GM23338 (cell line): ENCODE results near the gene ALKBH1. TPM values are rescaled to one million over a fixed set of nuclear protein-coding genes. Genes with fewer than 3 reads are reported as not detected.

Source experiments
- ATAC-seq: fragments of 200-7000 bp; cut with Tn5 transposase; 3 replicates; pipeline ENCODE4 v1.9.1; 2020
- DNase-seq: peaks from one replicate; pipeline ENCODE4 v3.0.0-alpha.2; 2015; ENCODE audit warnings: low spot score
- H2AFZ ChIP-seq: fragments of 200-600 bp; sonication (generic); 2 replicates; pipeline ENCODE4 v1.8.0; 2016; ENCODE audit warnings: antibody characterized with exemption, mild to moderate bottlenecking, moderate library complexity
- H3F3A ChIP-seq: fragments of 200-600 bp; sonication (generic); replicated peaks from 2 replicates; pipeline ENCODE4 v1.8.0; 2017; ENCODE audit warnings: antibody characterized with exemption, mixed run types, low read depth
- H3K27ac ChIP-seq: fragments of 200-600 bp; sonication (generic); 2 replicates; pipeline ENCODE4 v1.6.1; 2016; ENCODE audit warnings: low read depth
- H3K27me3 ChIP-seq: fragments of 200-600 bp; sonication (generic); 2 replicates; pipeline ENCODE4 v1.8.0; 2016; ENCODE audit warnings: mild to moderate bottlenecking, mixed run types, moderate library complexity; ENCODE audit not compliant: insufficient read depth
- H3K36me3 ChIP-seq: fragments of 200-600 bp; sonication (generic); 2 replicates; pipeline ENCODE4 v1.8.0; 2016; ENCODE audit warnings: mild to moderate bottlenecking; ENCODE audit not compliant: insufficient read depth
- H3K4me1 ChIP-seq: fragments of 200-600 bp; sonication (generic); 2 replicates; pipeline ENCODE4 v1.8.0; 2016; ENCODE audit warnings: mild to moderate bottlenecking, moderate library complexity; ENCODE audit not compliant: insufficient read depth
- H3K4me2 ChIP-seq: fragments of 200-600 bp; sonication (generic); 2 replicates; pipeline ENCODE4 v1.7.1; 2017; ENCODE audit warnings: mixed run types
- H3K4me3 ChIP-seq: fragments of 200-600 bp; sonication (generic); 2 replicates; pipeline ENCODE4 v1.6.1; 2016; ENCODE audit warnings: mixed run types
- H3K79me2 ChIP-seq: fragments of 200-600 bp; sonication (generic); replicated peaks from 2 replicates; pipeline ENCODE4 v1.8.0; 2017; ENCODE audit warnings: mild to moderate bottlenecking; ENCODE audit not compliant: insufficient read depth
- H3K9me2 ChIP-seq: fragments of 200-600 bp; sonication (generic); 2 replicates; pipeline ENCODE4 v1.8.0; 2017; ENCODE audit not compliant: insufficient read depth
- H4K20me1 ChIP-seq: fragments of 200-600 bp; sonication (generic); replicated peaks from 2 replicates; pipeline ENCODE4 v1.8.0; 2017; ENCODE audit warnings: mild to moderate bottlenecking; ENCODE audit not compliant: insufficient read depth
- H3K27ac Mint-ChIP-seq: 2 replicates; pipeline ENCODE4 v1.8.0; 2020; ENCODE audit warnings: inconsistent platforms, mild to moderate bottlenecking, moderate library complexity, mixed read lengths
- H3K27me3 Mint-ChIP-seq: 3 replicates; pipeline ENCODE4 v1.8.0; 2022; ENCODE audit warnings: low read depth, mild to moderate bottlenecking, moderate library complexity, mixed read lengths, inconsistent platforms; ENCODE audit not compliant: insufficient read depth, poor library complexity
- H3K36me3 Mint-ChIP-seq: 3 replicates; pipeline ENCODE4 v1.8.0; 2021; ENCODE audit warnings: low read depth, mild to moderate bottlenecking, inconsistent platforms, moderate library complexity, mixed read lengths
- H3K4me1 Mint-ChIP-seq: 3 replicates; pipeline ENCODE4 v1.8.0; 2020; ENCODE audit warnings: mild to moderate bottlenecking, inconsistent platforms, mixed read lengths
- H3K4me3 Mint-ChIP-seq: 3 replicates; pipeline ENCODE4 v1.8.0; 2021; ENCODE audit warnings: moderate library complexity, mild to moderate bottlenecking, inconsistent platforms, mixed read lengths
- H3K9me3 Mint-ChIP-seq: 3 replicates; pipeline ENCODE4 v1.8.0; 2020; ENCODE audit warnings: moderate library complexity, mild to moderate bottlenecking, inconsistent platforms, mixed read lengths
- CREB1 ChIP-seq: fragments of 250-450 bp; sonication (Bioruptor Pico); IDR thresholded peaks from 2 replicates; pipeline ENCODE4 v1.5.0; 2020; ENCODE audit warnings: low read depth, mild to moderate bottlenecking, moderate library complexity
- CTCF ChIP-seq, 2 experiments: fragments of 200-600 bp in 1 of 2; sonication (generic) in 1 of 2; conservative IDR thresholded peaks; 2 replicates each; pipeline versions ENCODE4 v1.5.1 to v1.6.1; 2016 to 2017; ENCODE audit warnings: antibody characterized with exemption in 2 of 2, low read depth in 2 of 2, mild to moderate bottlenecking in 2 of 2, moderate library complexity in 1 of 2
- ETS1 ChIP-seq: IDR thresholded peaks from 2 replicates; pipeline ENCODE4 v1.6.1; 2016; ENCODE audit warnings: antibody characterized with exemption
- EZH2 ChIP-seq: fragments of 200-600 bp; sonication (generic); IDR thresholded peaks from one replicate; pipeline ENCODE4 v1.8.0; 2017; ENCODE audit warnings: antibody characterized with exemption, mild to moderate bottlenecking, low read depth; ENCODE audit not compliant: unreplicated experiment
- EZH2phosphoT487 ChIP-seq: fragments of 200-600 bp; sonication (generic); IDR thresholded peaks from one replicate; pipeline ENCODE4 v1.8.1; 2018; ENCODE audit warnings: antibody characterized with exemption; ENCODE audit not compliant: unreplicated experiment
- JUNB ChIP-seq: IDR thresholded peaks from one replicate; pipeline ENCODE4 v1.6.1; 2016; ENCODE audit warnings: antibody characterized with exemption; ENCODE audit not compliant: unreplicated experiment
- NANOG ChIP-seq: IDR thresholded peaks from 2 replicates; pipeline ENCODE4 v1.6.1; 2016; ENCODE audit warnings: antibody characterized with exemption, borderline replicate concordance
- POLR2AphosphoS5 ChIP-seq: IDR thresholded peaks from 2 replicates; pipeline ENCODE4 v1.6.1; 2016; ENCODE audit warnings: antibody characterized with exemption, low read depth
- REST ChIP-seq: IDR thresholded peaks from one replicate; pipeline ENCODE4 v1.6.1; 2018; ENCODE audit warnings: antibody characterized with exemption; ENCODE audit not compliant: unreplicated experiment
- ZNF114 ChIP-seq: fragments of 250-450 bp; sonication (Bioruptor Pico); IDR thresholded peaks from 2 replicates; pipeline ENCODE4 v1.5.0; 2020; ENCODE audit warnings: mild to moderate bottlenecking, moderate library complexity
- ZNF331 ChIP-seq: fragments of 250-450 bp; sonication (Bioruptor Pico); IDR thresholded peaks from 2 replicates; pipeline ENCODE4 v1.5.0; 2020; ENCODE audit warnings: low read depth, mild to moderate bottlenecking, moderate library complexity
- polyA plus RNA-seq: library from polyadenylated mRNA; unstranded; fragments of >200 nt; fragmentation: Nextera tagmentation; extraction: Ambion mirVana; gene quantifications from 2 replicates; pipeline ENCODE4 v1.2.1, GENCODE V29; 2016
- total RNA-seq: library from RNA; depleted of rRNA; stranded (reverse); fragments of >200 nt; shearing (Covaris generic); gene quantifications from 2 replicates; pipeline ENCODE4 v1.2.3, GENCODE V29; 2014

Gene ALKBH1
- total and polyA plus RNA-seq, 2 experiments from 2014 or later: 13.0 to 22.2 TPM

GRCh38 chr14:77647853-77648252, 60.0 kb downstream of the ALKBH1 start (continued):
- TF ChIP-seq REST (no peak), EZH2 (no peak), ZNF331 (CRISPR knock-in tag) (no peak), POLR2AphosphoS5 (no peak), NANOG (no peak), ETS1 (no peak), ZNF114 (no peak), EZH2phosphoT487 (no peak)

- Mint-ChIP-seq H3K27me3 (no peaks in the 10 kb centered on the region), H3K4me1 (no peaks in the 10 kb centered on the region), H3K27ac (no peak overlapping the region), H3K4me3 (no peak overlapping the region), H3K36me3 (no peaks in the 10 kb centered on the region), H3K9me3 (no peaks in the 10 kb centered on the region)
- Histone ChIP-seq H3K9me2 (no peaks in the 10 kb centered on the region), H3K79me2 (no peaks in the 10 kb centered on the region), H3K36me3 (no peaks in the 10 kb centered on the region), H2AFZ (no peak overlapping the region), H4K20me1 (no peaks in the 10 kb centered on the region), H3K4me2 (no peak overlapping the region), H3F3A (no peaks in the 10 kb centered on the region), H3K4me3 (no peak overlapping the region), H3K4me1 (no peaks in the 10 kb centered on the region), H3K27ac (no peak overlapping the region), H3K27me3 (no peaks in the 10 kb centered on the region)
- ATAC-seq (no peak), DNase-seq (no peak)
- no peak for TF ChIP-seq CTCF (conservative IDR thresholded peaks at IDR 0.05; ENCODE audit: low read depth in 2 of 2)
- TF ChIP-seq ZNF331 (CRISPR knock-in tag): no peak
- TF ChIP-seq REST: no peak
- TF ChIP-seq CREB1 (CRISPR knock-in tag): no peak
- no peak for TF ChIP-seq EZH2phosphoT487
- TF ChIP-seq JUNB: no peak
- TF ChIP-seq ZNF114: no peak
Measured at GRCh38 chr14:77646907-77647306, 60.9 kb downstream of the ALKBH1 start.
